Measurements from ENCODE around the gene SSC5D.
A peak's percentile ranks its signal among the peaks of the same experiment; 100 is the strongest.

The SSC5D gene

DNA sequence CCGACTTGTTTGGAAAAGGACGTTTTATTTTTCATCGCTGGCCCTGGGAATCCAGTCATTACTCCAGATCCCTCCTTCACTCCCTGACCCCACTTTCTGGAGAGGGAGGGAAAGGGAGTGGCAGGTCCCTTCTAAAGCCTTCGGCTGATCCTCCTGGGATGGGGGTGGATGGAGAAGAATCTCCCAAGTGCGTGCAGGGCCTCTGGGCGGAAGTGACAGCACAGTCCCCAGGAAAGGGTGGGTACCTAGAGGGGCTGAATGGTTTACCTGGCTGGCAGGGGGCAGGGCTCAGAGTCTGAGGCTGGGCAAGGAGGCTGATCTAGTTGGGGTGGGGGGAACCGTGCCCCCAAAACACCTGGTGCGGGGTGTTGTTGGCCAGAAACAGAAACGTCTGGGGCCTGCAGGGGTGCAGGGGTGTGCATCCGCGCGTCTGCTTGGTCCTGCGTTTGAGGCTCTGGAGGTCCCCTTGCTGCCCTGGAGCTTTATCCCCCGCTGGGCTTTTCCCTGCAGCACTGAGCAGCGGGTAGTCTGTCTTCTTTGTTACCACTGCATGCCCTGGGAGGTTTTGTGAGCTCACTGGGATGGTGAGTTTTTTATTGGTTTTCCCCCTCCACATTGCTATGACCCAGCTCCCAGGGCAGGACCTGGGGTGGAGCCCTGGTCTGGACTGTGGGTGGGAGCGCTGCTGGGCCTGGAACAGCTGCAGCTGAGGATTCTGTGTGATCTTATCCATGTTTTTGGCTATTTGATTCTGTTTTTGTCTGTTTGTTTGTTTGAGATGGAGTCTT lies 14.8 kb upstream of the SSC5D start:
- DNase-seq (ENCODE audit: low read depth in 2 of 2), result no peak

DNA sequence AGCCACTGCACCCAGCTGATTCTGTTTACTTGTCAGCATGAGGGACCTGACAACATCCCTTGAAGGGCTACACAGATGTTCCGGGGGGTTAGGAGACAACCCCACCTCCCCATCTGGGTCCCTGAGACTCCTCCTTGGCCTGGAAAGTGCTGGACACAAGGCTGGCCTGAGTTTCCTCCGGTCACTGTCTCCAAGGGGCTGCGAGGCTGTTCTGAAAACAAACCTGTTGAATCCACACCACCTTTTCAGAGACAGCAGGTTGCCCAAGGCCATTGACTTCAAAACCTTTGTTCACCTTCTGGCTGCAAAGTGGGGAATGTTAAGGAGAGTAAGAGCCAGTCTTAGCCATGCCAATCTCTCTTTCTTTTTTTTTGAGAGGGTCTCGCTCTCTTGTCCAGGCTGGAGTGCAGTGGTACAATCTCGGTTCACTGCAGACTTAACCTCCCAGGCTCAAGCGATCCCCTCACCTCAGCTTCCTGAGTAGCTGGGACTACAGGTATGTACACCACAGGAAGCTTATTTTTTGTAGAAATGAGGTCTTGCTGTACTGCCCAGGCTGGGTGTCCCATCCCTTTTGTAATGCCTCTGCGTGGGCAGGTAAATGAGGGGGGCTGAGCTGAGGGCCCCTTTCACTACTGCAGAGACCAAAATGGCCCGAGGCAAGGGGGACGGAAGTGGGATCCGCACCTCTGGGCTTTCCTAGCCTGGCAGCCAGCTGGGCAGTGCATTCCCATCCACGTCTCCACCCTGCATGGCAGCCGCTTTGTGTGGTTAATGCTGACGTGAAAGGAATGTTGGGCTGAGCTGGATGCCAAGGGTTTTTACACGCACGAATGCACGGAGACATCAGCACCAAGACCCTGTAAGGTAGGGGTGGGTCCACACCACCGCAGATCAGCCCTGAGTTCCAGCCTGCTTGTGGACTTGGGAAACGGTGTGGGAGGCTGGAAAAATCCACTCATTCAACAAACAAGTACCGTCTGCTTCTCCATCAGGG lies 13.7 kb upstream of the SSC5D start:
- DNase-seq (ENCODE audit: low read depth in 2 of 2), result no peak

DNA sequence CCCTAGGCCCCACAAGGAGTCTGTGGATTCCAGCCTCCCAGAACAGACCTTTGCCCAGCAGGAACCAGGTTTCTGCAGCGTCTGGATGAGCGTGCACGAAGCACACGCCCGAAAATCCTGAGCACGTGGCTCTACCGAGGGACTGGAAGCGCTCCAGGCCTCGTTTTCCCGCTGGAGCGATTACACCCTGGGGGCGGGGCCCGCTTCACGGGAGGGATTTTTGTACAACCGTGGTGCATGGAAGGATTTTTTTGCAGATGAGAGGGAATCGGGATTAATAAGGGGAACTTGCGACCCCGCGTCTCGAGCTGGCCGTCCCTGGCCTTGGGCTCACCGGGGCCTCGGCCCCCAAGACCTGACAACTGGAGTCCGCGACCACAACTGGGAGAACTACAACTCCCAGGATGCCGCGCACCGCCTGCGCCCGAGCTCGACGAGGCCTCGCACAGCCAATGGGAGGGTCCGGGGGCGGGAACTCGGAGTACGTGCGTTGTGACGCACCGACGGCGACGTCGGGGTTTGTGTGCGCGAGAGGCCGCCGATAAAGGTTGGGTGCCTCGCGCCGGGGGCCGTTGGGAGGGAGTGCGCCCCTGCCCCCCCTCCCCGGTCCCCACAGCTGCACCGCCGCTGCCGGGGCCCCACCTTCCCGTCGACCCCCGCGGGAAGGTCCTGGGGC lies 12.0 kb upstream of the SSC5D start, which contains the start of gene ZNF628:
Gene ZNF628 (plus strand): TSS at position 518 of the 676 bp plus-strand sequence. CDS start 3,294 bp downstream, outside the sequence.
- DNase-seq (ENCODE audit: low read depth in 2 of 2), result peak; percentile 89 to 91

DNA sequence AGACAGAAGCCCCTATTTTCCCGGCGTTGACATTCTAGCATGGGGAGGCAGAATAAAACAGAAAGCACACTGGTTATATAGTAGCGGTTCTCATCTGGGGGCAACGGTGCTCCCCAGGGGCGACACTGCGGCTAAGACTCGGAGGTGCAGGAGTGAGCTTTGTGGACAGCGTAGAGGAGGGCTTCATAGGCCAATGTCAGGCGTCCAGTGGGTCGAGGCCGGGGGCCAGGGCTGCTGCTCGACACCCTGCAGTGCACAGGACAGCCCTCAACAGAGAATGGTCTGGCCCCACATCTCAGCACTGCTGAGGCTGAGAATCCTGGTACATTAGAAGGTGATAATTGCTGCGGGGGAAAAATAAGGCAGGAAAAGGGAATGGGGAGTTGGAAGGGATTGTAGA lies 10.3 kb upstream of the SSC5D start:
- no peak for DNase-seq (ENCODE audit: low read depth in 2 of 2)

DNA sequence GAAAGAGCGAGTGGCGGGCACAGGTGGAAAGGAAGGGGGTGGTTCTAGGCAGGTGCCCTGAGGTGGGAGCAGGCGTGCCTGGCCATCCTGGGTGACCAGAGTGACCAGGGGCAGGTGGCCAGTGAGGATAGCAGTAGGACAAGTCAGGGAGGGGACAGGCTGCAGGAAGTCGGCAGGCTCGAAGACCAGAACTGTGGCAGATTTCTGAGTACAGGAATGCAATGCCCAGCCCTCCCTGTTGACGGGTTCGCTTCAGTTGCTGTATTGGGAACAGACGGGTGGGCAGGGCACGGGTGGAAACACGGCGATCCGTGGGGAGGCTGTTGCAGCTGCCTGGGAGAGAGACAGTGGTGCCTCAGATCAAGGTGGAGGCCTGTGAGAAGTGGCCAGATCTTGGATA lies 9.9 kb upstream of the SSC5D start:
- DNase-seq (ENCODE audit: low read depth in 2 of 2), result no peak

DNA sequence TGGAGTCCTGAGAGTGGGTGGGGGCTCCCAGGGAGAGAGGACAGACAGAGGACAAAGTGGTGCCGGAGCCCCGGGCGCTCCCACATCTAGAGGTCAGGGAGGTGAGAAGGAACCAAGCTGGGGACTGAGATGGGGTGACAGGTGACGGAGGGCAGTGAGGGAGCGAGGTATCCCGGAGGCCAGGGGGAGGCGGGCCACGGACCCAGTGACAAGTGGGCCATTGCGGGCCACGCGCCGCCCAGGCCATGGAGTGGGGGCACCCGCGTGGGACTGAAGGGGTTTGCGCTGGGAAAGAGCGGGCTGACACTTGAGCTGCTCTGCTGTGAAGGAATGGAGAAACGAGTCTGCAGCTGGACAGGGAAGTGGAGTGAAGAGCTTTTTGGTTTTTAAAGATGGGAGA lies 9.2 kb upstream of the SSC5D start:
- no peak for DNase-seq (ENCODE audit: low read depth in 2 of 2)

DNA sequence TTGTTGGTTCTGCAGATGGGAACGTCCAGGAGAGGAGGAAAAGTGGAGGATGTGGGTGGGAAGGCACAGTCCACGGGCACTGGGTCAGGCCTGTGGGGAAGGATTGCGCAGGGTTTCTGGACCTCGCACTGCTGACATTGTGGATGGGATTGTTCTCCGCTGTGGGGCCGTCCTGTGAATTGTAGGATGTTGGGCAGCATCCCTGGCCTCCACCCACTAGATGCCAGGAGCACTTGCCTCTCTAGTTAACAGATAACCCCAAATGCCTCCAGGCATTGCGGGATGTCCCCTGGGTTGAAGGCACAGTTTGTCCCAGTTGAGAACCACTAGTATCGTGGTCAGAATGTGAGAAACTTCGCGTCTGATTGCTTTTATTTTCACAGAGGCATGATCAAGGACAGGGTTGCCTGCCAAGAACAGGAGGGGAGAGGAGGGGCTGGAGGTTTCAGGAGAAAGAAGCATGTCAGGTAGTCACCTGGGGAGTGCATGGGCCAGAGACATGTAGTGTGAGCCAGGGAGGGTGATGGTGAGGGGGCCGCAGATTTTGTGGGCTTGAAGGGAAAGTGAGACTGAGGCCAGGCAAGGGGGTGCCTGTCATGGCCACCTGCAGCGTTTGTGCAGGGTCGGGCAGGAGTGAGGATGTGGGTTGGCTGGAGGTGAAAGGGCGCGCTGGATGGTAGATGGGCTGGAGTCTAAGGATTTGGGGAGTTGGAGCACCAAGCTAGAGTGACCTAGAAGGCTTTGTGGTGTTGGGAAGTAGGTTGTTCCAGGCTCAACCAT lies 8.6 kb upstream of the SSC5D start:
- DNase-seq (ENCODE audit: low read depth in 2 of 2), result no peak

DNA sequence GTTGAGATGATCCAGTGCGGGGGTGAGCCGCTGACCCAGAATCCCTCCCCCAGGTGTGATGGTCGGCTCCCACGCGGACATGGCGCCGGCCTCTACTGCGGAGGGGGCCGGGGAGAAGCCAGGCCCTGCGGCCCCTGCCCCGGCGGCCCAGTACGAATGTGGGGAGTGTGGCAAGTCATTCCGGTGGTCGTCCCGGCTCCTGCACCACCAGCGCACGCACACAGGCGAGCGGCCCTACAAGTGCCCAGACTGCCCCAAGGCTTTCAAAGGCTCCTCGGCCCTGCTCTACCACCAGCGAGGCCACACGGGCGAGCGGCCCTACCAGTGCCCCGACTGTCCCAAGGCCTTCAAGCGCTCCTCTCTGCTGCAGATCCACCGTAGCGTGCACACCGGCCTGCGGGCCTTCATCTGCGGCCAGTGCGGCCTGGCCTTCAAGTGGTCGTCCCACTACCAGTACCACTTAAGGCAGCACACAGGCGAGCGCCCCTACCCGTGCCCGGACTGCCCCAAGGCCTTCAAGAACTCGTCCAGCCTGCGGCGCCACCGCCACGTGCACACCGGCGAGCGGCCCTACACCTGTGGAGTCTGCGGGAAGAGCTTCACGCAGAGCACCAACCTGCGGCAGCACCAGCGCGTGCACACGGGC lies 7.0 kb upstream of the SSC5D start:
- DNase-seq (ENCODE audit: low read depth in 2 of 2), result no peak

DNA sequence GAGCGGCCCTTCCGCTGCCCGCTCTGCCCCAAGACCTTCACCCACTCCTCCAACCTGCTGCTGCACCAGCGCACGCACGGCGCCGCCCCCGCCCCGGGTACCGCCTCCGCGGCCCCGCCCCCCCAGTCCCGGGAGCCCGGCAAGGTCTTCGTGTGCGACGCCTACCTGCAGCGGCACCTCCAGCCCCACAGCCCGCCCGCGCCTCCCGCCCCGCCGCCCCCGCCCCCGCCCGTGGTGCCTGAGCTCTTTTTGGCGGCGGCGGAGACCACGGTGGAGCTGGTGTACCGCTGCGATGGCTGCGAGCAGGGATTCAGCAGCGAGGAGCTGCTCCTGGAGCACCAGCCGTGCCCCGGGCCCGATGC lies 6.5 kb upstream of the SSC5D start:
- DNase-seq (ENCODE audit: low read depth in 2 of 2), result no peak

DNA sequence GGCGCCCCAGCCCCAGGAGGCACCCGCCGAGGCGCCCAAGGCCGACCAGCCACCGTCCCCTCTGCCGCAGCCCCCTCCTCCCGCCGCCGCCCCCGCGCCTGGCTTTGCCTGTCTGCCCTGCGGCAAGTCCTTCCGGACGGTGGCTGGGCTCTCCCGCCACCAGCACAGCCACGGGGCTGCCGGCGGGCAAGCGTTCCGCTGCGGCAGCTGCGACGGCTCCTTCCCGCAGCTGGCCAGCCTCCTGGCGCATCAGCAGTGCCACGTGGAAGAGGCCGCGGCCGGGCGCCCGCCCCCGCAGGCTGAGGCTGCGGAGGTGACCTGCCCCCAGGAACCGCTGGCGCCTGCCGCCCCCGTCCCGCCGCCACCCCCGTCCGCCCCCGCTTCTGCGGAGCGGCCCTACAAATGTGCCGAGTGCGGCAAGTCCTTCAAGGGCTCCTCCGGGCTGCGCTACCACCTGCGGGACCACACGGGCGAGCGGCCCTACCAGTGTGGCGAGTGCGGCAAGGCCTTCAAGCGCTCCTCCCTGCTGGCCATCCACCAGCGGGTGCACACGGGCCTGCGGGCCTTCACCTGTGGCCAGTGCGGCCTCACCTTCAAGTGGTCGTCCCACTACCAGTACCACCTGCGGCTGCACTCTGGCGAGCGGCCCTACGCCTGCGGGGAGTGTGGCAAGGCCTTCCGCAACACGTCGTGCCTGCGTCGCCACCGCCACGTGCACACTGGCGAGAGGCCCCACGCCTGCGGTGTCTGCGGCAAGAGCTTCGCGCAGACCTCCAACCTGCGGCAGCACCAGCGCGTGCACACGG lies 5.9 kb upstream of the SSC5D start:
- DNase-seq (ENCODE audit: low read depth in 2 of 2), result no peak

DNA sequence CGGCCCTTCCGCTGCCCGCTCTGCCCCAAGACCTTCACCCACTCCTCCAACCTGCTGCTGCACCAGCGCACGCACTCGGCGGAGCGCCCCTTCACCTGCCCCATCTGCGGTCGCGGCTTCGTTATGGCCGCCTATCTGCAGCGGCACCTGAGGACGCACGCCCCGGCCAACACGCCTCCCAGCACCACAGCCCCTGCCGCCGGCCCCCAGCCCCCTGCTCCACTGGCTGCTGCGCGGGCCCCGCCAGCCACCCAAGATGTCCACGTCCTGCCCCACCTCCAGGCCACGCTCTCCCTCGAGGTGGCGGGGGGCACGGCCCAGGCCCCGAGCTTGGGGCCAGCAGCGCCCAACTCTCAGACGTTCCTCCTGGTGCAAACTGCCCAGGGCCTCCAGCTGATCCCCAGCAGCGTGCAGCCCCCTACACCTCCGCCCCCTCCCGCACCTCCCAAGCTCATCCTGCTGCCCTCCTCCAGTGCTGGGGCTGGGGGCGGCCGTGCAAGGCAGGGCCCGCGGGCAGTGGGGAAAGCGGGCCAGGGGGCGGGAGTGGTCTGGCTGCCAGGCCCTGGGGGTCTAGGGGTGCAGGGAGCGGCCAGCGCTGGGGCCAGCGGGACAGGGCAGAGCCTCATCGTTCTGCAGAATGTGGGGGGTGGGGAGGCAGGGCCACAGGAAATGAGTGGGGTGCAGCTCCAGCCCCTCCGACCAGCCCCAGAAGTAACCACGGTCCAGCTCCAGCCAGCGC lies 5.1 kb upstream of the SSC5D start:
- DNase-seq (ENCODE audit: low read depth in 2 of 2), result no peak

DNA sequence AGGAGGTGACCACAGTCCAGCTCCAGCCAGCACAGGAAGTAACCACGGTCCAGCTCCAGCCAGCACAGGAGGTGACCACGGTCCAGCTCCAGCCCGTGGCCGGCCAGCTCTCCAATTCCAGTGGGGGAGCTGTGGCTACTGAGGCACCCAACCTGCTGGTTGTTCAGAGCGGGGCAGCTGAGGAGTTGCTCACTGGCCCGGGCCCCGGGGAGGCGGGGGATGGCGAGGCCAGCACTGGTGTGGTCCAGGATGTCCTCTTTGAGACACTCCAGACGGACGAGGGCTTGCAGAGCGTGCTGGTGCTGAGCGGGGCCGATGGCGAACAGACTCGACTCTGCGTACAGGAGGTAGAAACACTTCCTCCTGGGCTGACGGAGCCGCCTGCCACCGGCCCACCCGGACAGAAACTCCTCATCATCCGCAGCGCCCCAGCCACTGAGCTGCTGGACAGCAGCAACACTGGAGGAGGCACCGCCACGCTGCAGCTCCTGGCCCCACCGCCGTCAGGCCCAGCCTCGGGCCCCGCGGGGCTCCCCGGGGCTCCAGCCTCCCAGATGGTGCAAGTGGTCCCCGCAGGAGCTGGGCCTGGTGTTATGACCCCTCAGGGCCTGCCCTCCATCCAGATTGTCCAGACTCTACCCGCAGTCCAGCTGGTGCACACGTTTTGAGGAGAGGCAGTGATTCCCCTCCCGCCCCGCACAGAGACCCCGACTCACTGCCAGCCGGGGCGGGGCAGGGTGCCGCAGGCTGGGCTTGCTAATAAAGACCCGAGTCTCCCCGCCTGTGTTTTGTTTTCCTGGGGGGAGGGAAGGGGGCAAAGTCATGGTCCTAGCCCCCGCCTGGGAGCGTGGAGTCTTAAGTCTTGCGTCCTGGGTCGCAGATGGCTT lies 4.3 kb upstream of the SSC5D start:
- no peak for DNase-seq (ENCODE audit: low read depth in 2 of 2)

DNA sequence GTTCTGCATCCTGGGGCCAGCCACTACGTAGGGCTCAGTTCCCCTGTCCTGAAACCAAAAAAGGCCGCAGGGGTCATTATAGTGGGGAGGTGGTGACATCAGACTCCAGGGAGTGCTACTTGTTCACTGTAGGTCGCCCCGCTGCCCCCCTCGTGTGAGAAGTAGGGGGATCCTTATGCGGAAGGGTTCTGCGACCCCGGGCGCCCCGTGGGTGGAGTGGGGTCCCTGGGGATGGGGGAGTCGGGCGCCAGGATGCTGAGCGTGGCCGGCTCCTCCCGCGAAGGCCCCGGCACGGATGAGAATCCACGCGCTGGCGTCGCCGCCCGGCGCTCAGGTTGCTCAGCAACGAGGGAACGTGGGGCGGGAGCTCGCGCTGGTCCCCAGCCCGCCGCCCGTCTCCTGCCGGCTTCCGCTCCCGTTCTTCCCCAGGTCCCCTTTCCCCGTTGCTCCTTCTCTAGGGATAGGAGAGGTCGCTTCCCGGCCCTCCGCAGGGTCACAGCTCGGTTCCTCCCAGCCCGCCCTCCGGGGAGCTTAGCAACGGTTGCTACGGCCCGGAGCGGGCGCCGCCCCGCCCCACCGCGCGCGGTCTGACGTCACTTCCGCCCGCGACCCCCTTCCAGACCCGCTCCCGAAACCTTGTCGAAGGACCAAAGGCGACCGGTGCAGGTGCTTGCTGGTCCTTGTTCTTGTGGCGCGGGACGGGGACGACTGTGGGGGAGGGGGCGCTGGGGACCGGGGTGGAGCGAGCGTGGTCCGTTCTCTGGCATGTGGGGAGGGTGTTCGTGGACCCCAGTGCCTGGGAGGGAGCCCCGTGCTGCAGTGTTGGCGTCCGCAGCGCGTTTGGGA lies 3.4 kb upstream of the SSC5D start, which contains the start of gene NAT14:
Gene NAT14 (plus strand): TSS at position 596 of the 846 bp plus-strand sequence. CDS start 521 bp downstream, outside the sequence.
- DNase-seq (ENCODE audit: low read depth in 2 of 2), result no peak

DNA sequence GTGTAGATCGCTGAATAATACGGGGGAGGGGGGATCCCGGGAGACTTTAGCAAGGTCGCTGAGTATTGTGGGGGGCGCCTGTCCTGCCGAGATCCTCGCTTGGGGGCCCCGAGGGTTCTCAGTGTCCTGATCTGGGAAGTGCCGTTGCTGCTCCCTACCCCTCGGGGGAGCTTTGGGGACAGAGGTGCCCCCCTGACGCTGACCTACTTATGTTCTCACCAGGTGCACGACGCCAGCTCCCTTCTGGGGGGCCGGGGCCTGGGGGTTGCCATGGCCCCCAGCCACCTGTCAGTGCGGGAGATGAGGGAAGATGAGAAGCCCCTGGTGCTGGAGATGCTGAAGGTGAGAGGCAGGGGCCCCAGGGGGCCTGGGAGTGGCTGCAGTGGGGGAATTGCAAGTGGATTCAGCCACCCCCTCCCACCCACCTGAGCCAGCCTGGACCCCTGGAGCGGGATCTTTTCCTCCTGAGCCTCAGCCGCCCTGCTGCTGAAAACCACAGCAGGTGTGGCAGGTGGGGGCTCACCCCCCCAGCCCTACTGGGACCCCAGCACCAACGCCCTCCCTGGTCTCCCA lies 2.7 kb upstream of the SSC5D start:
- no peak for DNase-seq (ENCODE audit: low read depth in 2 of 2)

DNA sequence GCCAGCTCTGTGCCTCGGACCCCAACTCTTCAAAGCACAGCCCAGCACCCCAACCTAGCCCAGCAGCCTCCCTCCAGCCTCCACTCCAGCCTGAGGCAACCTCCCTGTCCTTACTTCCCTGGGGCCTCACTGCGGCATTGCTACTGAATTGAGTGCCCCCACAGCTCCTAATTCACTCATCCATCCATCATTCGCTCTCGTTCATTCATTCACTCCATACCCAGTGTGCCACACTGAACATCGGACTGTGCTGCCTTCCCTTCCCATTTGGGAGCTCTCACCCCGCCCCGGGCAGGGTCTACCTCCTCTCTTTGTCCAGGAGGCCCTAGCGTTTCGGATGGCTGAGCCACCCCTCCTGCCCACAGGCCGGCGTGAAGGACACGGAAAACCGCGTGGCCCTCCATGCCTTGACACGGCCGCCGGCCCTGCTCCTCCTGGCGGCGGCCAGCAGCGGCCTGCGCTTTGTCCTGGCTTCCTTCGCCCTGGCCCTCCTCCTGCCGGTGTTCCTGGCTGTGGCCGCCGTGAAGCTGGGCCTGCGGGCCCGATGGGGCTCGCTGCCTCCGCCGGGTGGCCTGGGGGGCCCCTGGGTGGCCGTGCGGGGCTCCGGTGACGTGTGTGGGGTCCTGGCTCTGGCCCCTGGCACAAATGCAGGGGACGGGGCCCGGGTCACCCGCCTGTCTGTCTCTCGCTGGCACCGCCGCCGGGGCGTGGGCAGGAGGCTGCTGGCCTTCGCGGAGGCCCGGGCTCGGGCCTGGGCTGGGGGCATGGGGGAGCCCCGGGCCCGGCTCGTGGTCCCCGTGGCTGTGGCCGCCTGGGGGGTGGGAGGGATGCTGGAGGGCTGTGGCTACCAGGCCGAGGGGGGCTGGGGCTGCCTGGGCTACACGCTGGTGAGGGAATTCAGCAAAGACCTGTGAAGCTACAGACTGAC lies 1.9 kb upstream of the SSC5D start:
- no peak for DNase-seq (ENCODE audit: low read depth in 2 of 2)
